SK-N-SH treated with all-trans-retinoic acid at 6 μM for 48 hours (cell line): ENCODE results near the gene IRAK1BP1.

Experiments used
- ARNTL ChIP-seq: fragments of 450-650 bp; formaldehyde crosslinking; IDR thresholded peaks from 2 replicates; pipeline ENCODE4 v1.5.0; 2020; ENCODE audit warnings: low read depth, mild to moderate bottlenecking, moderate library complexity, borderline replicate concordance
- CSDC2 ChIP-seq: fragments of 250-450 bp; sonication (Bioruptor Pico); IDR thresholded peaks from 2 replicates; pipeline ENCODE4 v1.5.0; 2020; ENCODE audit warnings: mild to moderate bottlenecking, moderate library complexity
- PPARA ChIP-seq: fragments of 250-450 bp; sonication (Bioruptor Pico); IDR thresholded peaks from 2 replicates; pipeline ENCODE4 v1.5.0; 2020; ENCODE audit warnings: mild to moderate bottlenecking, borderline replicate concordance
- TOX ChIP-seq: fragments of 250-450 bp; sonication (Bioruptor Pico); IDR thresholded peaks from 2 replicates; pipeline ENCODE4 v1.8.0; 2021; ENCODE audit warnings: mild to moderate bottlenecking, moderate library complexity, borderline replicate concordance
- ZNF70 ChIP-seq: fragments of 450-650 bp; formaldehyde crosslinking; IDR thresholded peaks from 2 replicates; pipeline ENCODE4 v1.5.0; 2020; ENCODE audit warnings: mild to moderate bottlenecking, moderate library complexity
- ZNF8 ChIP-seq: fragments of 450-650 bp; formaldehyde crosslinking; IDR thresholded peaks from 2 replicates; pipeline ENCODE4 v1.5.0; 2020; ENCODE audit warnings: mild to moderate bottlenecking, moderate library complexity
- TF ChIP-seq, protein P1 (sequence below): fragments of 250-450 bp; sonication (Bioruptor Pico); IDR thresholded peaks from 2 replicates; pipeline ENCODE4 v1.5.1; 2021; ENCODE audit warnings: mild to moderate bottlenecking, moderate library complexity
- TF ChIP-seq, protein P2 (sequence below): fragments of 250-450 bp; sonication (Bioruptor Pico); IDR thresholded peaks from 2 replicates; pipeline ENCODE4 v1.8.0; 2020; ENCODE audit warnings: mild to moderate bottlenecking, moderate library complexity, borderline replicate concordance
- TF ChIP-seq, protein P3 (sequence below): fragments of 250-450 bp; sonication (Bioruptor Pico); IDR thresholded peaks from 2 replicates; pipeline ENCODE4 v1.5.1; 2020; ENCODE audit warnings: low read depth, mild to moderate bottlenecking, moderate library complexity
- TF ChIP-seq, protein P4 (sequence below): fragments of 250-450 bp; sonication (Bioruptor Pico); IDR thresholded peaks from 2 replicates; pipeline ENCODE4 v1.8.0; 2021; ENCODE audit warnings: low read depth, mild to moderate bottlenecking, moderate library complexity, borderline replicate concordance

DNA sequence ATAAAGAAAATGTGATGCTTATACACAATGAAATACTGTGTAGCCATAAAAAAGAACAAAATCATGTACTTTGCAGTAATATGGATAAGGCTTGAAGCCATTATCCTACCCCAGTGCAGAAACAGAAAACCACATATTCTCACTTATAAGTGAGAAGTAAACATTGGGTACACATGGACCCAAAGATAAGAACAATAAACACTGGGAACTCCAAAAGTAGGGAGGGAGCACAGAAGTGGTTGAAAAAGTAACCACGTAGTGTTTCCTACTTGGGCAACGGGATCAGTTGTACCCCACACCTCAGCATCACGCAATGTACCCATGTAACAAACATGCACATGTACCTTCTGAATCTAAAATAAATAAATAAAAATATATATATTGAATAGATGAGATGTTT, 8.2 kb downstream of the IRAK1BP1 start:
- TF ChIP-seq, protein P1, sequence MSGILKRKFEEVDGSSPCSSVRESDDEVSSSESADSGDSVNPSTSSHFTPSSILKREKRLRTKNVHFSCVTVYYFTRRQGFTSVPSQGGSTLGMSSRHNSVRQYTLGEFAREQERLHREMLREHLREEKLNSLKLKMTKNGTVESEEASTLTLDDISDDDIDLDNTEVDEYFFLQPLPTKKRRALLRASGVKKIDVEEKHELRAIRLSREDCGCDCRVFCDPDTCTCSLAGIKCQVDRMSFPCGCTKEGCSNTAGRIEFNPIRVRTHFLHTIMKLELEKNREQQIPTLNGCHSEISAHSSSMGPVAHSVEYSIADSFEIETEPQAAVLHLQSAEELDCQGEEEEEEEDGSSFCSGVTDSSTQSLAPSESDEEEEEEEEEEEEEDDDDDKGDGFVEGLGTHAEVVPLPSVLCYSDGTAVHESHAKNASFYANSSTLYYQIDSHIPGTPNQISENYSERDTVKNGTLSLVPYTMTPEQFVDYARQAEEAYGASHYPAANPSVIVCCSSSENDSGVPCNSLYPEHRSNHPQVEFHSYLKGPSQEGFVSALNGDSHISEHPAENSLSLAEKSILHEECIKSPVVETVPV (CRISPR knock-in tag): no peak
- TF ChIP-seq, protein P2, sequence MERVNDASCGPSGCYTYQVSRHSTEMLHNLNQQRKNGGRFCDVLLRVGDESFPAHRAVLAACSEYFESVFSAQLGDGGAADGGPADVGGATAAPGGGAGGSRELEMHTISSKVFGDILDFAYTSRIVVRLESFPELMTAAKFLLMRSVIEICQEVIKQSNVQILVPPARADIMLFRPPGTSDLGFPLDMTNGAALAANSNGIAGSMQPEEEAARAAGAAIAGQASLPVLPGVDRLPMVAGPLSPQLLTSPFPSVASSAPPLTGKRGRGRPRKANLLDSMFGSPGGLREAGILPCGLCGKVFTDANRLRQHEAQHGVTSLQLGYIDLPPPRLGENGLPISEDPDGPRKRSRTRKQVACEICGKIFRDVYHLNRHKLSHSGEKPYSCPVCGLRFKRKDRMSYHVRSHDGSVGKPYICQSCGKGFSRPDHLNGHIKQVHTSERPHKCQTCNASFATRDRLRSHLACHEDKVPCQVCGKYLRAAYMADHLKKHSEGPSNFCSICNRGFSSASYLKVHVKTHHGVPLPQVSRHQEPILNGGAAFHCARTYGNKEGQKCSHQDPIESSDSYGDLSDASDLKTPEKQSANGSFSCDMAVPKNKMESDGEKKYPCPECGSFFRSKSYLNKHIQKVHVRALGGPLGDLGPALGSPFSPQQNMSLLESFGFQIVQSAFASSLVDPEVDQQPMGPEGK (CRISPR knock-in tag): no peak
- TF ChIP-seq, protein P3, sequence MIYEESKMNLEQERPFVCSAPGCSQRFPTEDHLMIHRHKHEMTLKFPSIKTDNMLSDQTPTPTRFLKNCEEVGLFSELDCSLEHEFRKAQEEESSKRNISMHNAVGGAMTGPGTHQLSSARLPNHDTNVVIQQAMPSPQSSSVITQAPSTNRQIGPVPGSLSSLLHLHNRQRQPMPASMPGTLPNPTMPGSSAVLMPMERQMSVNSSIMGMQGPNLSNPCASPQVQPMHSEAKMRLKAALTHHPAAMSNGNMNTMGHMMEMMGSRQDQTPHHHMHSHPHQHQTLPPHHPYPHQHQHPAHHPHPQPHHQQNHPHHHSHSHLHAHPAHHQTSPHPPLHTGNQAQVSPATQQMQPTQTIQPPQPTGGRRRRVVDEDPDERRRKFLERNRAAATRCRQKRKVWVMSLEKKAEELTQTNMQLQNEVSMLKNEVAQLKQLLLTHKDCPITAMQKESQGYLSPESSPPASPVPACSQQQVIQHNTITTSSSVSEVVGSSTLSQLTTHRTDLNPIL (CRISPR knock-in tag): no peak
- TF ChIP-seq TOX (CRISPR knock-in tag) (no peak), ZNF70 (CRISPR knock-in tag) (no peak), ARNTL (CRISPR knock-in tag) (no peak), CSDC2 (no peak), ZNF8 (CRISPR knock-in tag) (no peak), PPARA (CRISPR knock-in tag) (no peak)
- TF ChIP-seq, protein P4, sequence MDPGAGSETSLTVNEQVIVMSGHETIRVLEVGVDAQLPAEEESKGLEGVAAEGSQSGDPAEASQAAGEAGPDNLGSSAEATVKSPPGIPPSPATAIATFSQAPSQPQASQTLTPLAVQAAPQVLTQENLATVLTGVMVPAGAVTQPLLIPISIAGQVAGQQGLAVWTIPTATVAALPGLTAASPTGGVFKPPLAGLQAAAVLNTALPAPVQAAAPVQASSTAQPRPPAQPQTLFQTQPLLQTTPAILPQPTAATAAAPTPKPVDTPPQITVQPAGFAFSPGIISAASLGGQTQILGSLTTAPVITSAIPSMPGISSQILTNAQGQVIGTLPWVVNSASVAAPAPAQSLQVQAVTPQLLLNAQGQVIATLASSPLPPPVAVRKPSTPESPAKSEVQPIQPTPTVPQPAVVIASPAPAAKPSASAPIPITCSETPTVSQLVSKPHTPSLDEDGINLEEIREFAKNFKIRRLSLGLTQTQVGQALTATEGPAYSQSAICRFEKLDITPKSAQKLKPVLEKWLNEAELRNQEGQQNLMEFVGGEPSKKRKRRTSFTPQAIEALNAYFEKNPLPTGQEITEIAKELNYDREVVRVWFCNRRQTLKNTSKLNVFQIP (CRISPR knock-in tag): no peak
